NCI-H69 (cell line): ENCODE measurements around the gene MAP2.
A peak's percentile ranks its signal among the peaks of the same experiment; 100 is the strongest.

Experiments
- DNase-seq: peaks from one replicate; lab custom pipeline; 2025; lab: John Stamatoyannopoulos, UW

The MAP2 gene

DNA sequence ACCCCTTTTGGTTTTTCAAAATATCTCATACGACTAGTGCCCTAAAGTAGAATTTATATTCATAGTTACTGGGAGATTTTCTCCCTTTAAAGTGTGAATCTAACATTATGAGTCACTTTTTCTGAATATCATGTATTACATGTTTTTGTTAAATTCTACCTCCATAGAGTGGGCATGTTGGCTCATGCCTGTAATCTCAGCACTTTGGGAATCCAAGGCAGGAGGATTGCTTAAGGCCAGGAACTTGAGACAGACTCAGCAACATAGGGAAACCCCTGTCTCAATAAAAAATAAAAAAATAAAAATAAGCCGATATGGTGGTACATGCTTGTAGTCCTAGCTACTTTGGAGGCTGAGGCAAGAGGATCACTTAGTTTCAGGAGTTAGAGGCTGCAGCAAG lies 302.5 kb downstream of the MAP2 start:
- DNase-seq: no peak

DNA sequence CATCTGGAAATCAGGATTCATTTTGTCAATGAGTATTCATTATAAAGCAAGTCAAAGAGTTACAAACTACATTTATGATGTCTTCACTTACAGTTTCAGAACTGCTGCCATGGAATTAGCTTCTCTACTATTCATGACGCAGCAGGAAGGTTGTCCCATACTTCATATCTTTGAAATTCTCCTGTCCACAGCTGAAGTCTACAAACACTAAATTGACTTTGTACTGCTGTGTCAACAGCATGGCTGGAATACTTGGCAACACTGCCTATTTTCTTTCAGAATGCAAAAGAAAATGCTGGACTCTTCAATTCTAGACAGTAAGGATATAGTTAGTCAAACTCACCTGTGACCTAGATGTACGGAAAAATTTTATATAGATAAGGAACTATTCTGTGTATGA lies 303.2 kb downstream of the MAP2 start:
- DNase-seq: no peak

DNA sequence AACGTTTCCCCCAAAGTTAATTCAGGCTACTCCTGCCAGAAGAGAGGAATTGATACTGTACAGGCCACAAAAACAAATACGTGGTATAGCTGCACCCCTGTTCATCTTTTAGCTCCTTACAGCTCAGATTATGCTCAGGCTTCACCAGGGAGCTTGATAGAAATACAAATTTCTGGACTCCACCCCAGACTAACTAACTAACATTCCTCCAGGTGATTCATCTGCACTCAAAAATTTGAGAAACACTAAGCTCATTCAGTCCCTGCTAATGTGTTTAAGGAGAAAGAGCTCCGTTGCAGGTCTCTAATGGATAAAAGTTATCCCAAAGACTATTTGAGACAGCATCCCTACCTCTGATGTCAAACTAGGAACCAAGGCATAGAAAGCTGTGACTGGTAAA lies 311.0 kb downstream of the MAP2 start:
- DNase-seq: no peak

DNA sequence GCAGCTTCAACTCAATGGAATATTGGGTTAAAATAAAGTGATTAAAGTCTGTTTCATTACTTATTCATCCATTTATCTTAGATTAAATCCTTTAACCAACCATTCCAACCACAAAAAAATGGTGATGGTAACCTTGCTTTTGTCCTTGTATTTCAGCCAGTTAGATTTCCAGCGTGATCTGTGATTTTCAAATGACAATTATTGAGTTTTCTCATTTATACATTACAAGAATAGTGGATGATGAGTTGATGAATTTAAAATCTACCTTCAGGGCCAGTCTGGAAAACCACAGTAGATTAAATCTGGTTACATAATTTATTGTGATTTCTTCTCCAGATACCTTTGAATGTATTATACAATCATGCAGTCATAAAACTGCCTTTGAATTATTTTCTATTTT lies 318.1 kb downstream of the MAP2 start:
- DNase-seq: no peak

DNA sequence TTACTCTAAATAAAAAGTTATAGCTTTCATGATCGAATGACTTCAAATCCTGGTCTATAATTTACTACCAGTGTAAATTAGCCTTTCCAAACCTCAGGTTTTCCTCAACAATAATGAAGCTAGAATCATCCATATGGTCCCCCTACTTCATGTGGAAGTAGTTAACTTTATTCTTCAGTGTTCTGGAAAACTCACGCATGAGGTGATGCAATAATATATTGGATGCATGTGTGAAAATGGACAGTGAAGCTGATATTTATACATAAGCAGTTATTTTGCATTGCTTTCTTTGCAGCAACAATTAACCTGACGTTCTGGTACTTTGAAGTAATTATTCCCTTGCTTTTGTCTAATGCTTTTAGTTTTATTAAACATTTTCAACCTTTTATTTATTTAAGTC lies 329.2 kb downstream of the MAP2 start:
- DNase-seq: no peak

DNA sequence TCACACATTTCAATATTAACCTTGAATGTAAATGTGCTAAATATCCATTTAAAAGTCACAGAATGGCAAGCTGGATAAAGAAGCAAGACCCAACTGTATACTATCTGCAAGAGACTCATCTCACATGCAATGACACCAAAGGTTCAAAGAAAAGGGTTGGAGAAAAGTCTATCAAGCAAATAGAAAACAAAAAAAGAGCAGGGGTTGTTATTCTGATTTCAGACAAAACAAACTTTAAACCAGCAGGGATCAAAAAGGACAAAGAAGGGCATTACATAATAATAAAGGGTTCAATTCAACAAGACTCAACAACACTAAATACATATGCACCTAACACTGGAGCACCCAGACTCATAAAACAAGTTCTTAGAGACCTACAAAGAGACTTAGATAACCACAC lies 333.3 kb downstream of the MAP2 start:
- DNase-seq: no peak

DNA sequence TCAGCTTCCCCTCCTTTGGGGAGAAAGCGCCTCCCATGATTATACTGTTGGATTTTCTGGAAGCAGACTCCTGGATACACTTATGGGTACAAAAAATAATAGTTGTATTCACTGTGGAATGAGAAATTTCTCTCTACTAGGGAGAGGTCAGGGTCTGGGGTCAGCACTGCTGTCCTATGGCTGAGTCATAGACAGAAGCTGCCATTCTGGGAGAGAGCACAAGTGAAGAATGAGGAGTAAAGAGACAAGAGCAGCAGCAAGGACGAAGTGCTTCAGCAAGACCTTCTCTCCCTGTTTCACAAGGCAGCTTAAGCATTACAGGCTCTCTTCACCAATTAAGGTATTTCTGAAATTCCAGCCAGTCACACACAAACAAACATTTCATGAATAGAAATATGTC lies 337.7 kb downstream of the MAP2 start:
- no peak for DNase-seq

DNA sequence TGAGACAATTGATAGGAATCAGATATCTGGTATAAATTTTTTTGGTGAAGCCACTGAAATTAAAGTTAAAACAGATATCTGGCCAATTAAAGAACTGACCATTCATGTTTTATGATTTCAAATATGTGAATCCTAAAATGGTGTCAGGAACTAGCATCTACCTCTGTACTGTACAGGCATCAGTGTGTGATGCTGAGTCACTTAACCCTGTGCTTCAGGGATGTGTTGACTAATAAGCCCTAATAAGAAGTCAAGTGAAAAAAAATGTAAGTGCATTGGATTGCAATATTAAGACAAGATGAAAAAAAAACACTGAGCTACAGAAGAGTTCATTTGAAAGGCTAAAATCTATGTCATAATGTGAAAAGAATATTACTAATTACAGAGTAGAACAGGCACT lies 338.7 kb downstream of the MAP2 start:
- no peak for DNase-seq

DNA sequence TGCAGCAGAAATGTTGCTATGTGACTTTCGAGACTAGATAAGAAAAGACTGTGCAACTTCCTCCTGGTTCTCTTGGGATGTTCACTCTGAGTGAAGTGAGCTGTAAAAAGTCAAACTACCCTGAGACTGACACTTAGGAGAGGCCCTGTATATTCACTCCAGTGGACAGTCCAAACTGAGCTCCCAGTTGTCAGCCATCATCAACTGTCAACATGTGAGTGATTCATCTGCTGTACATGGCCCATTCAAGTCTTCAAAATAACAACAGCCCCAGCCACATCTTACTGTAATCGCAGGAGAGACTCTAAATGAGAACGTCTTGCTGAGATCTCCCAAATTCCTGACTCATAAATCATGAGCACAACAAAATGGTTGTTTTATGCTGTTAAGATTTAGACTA lies 339.3 kb downstream of the MAP2 start:
- no peak for DNase-seq

DNA sequence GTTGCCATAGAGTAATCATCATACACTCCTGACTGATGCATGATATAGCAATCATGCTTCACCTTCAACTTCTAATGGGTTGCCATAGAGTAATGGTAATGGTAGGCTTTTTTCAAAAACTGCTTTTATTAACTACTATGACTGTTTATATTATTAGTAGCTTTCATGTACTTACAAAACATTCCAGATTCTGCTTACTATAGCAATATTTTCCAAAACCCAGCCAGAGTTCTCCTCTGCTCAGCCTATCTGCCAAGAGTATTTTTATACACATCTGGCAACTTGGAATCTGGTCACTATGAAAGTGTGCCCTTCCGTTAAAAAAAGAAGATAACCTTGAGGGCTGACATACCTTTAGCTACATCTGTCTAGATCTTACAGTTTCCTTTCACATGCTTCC lies 342.8 kb downstream of the MAP2 start:
- no peak for DNase-seq

DNA sequence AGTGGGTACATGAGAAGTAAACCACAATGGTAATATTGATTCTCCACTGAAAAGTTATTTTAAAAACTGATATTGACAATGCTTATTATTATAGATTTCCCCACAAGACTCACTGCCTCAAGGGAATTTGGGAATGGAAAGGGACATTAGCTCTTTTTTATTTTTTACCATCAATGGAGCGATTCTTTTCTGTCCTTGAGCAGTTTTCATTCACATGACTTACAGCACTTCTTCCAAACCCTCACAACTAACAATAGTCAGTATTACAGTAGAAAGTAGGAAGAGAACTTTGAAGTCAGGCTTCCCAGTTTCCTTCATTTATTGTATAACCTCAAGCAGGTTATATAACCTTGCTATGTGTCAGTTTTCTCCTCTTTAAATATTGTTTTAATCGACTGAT lies 343.5 kb downstream of the MAP2 start:
- no peak for DNase-seq

DNA sequence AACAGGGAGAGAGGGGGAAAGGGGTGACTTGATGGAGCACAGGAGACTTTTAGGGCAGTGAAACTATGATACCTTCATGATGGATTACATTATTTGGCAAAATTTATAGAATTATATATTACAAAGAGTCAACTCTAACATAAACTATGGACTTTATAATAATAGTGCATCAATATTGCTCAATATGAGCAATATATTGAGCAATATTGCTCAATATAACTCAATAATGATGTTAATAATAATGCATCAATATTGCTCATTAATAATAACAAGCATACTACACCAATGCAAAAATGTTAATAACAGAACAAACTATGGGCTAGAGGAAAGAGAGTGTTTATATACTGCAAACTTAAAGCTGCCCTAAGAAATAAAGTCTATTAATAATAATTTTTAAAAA lies 344.7 kb downstream of the MAP2 start:
- no peak for DNase-seq

DNA sequence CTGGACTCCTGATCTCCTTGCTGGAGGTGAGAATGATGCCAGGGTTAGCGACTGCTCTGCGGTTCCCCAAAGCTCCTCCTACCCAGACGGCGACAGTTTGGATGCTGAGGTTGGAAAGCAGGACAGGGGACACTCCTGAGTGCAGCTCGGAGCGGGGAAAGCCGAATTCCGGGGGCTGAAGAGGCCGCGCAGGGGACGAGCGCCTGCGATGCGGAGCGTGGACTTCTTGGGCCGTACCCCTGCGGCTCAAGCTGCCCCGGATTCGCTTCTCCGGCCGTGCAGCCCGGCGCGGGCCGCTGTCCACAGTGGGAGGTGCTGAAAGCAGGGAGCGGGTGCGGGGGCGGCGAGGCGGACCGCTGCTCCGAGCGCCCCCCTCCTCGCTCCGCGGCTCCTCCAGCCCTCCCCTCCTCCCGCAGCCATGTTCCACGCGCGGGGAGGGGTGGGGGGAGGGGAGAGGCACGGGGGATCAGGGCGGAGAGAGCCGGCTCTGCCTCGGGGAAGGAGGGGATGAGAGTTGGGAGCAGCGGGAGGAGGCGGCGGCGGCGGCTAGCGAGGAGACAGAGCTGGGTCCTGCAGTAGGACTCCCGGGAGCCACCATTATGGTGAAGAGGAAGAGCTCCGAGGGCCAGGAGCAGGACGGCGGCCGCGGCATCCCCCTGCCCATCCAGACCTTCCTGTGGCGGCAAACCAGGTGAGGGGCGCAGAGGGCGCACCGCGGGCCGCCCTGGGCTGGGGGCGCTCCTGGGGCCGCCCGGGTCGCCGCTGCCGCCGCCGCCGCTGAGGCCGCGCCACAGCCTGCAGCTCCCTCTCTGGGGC lies 347.8 kb downstream of the MAP2 start, which contains the start of gene UNC80:
Gene UNC80, plus strand, starts transcription at position 359 of the 816 bp plus-strand sequence. Its CDS starts 241 bp downstream, at position 600.
- DNase-seq: peak; percentile 80

DNA sequence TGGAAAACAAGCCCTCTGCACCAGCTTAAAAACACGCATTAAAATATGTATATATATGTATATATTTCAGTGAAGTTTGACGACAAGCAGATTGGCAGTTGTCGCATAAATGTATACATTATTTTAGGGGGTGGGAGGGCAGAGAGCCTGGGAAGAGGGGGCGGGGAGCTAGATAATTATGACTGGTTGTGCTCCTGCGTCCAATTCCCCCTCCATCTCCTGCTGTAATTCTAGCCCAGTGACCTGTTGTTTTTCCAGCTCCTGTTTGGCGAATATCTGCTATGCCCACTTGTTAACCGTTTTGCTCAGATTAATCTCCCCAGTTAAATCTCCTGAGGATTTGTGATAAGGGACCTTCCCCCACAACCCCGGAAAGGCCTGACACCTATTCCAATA lies 348.4 kb downstream of the MAP2 start:
- peak; percentile 75 for DNase-seq

DNA sequence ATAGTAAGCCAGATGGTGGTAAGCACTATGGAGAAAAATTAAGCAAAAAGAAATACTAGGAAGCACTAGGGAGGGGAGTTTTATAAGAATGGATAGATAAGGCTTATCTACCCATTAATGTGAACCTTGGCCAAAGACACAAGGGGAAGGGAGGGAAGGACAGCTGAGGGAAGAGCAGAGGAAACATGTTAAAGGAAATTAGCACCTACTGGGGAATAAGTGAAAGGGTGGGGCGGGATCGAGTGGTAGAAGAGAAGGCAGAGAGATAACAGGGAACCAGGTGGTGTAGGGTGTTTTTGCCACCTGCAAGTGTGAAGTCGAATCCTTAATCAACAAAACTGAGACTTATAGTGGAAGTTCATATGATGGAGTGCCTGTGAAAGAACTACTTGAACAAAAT lies 349.5 kb downstream of the MAP2 start:
- DNase-seq: peak; percentile 81
